H9 (cell line): ENCODE results near the gene DSC1. TPM values are rescaled to one million over a fixed set of nuclear protein-coding genes. Genes with fewer than 3 reads are reported as not detected.

Experiments
- DNase-seq: peaks from one replicate; pipeline ENCODE4 v3.0.0-alpha.2; 2017
- H2AFZ ChIP-seq: one replicate; pipeline ENCODE4 v1.6.1; 2013; ENCODE audit warnings: mild to moderate bottlenecking, low read length, control low read depth, moderate library complexity
- H2AK5ac ChIP-seq: 2 replicates; pipeline ENCODE4 v1.6.1; 2013; ENCODE audit warnings: low read length, control low read depth, mixed read lengths; ENCODE audit not compliant: insufficient read length
- H2BK120ac ChIP-seq: one replicate; pipeline ENCODE4 v1.6.1; 2013; ENCODE audit warnings: low read depth, mild to moderate bottlenecking, low read length, control low read depth, inconsistent platforms; ENCODE audit not compliant: poor library complexity, severe bottlenecking
- H2BK12ac ChIP-seq: 2 replicates; pipeline ENCODE4 v1.6.1; 2013; ENCODE audit warnings: low read length, control low read depth, mixed read lengths, low read depth; ENCODE audit not compliant: insufficient read length
- H2BK15ac ChIP-seq: 2 replicates; pipeline ENCODE4 v1.6.1; 2013; ENCODE audit warnings: low read depth, low read length, control low read depth
- H2BK20ac ChIP-seq: one replicate; pipeline ENCODE4 v1.6.1; 2013; ENCODE audit warnings: low read depth, mild to moderate bottlenecking, low read length, control low read depth, inconsistent platforms; ENCODE audit not compliant: poor library complexity, severe bottlenecking
- H2BK5ac ChIP-seq: 2 replicates; pipeline ENCODE4 v1.6.1; 2013; ENCODE audit warnings: low read length, control low read depth, mixed read lengths; ENCODE audit not compliant: insufficient read length
- H3K14ac ChIP-seq: 2 replicates; pipeline ENCODE4 v1.6.1; 2013; ENCODE audit warnings: low read length, control low read depth; ENCODE audit not compliant: insufficient read depth
- H3K18ac ChIP-seq: 2 replicates; pipeline ENCODE4 v1.6.1; 2013; ENCODE audit warnings: low read depth, mild to moderate bottlenecking, mixed read lengths, low read length, control low read depth; ENCODE audit not compliant: insufficient read length
- H3K23ac ChIP-seq: 2 replicates; pipeline ENCODE4 v1.6.1; 2013; ENCODE audit warnings: low read length, control low read depth, mixed read lengths, low read depth; ENCODE audit not compliant: insufficient read length
- H3K23me2 ChIP-seq: 2 replicates; pipeline ENCODE4 v1.6.1; 2013; ENCODE audit warnings: low read depth, mild to moderate bottlenecking, mixed read lengths, low read length, control low read depth; ENCODE audit not compliant: insufficient read length, poor library complexity, severe bottlenecking
- H3K27ac ChIP-seq: 2 replicates; pipeline ENCODE4 v1.5.1; 2013; ENCODE audit warnings: low read length, control low read depth, mixed read lengths, low read depth; ENCODE audit not compliant: insufficient read length
- H3K27me3 ChIP-seq: 2 replicates; pipeline ENCODE4 v1.6.1; 2013; ENCODE audit warnings: low read length, control low read depth, inconsistent platforms; ENCODE audit not compliant: insufficient read depth
- H3K4ac ChIP-seq: 2 replicates; pipeline ENCODE4 v1.6.1; 2013; ENCODE audit warnings: low read depth, mild to moderate bottlenecking, control low read depth, inconsistent platforms, low read length, moderate library complexity
- H3K4me1 ChIP-seq: 2 replicates; pipeline ENCODE4 v1.6.1; 2013; ENCODE audit warnings: low read length, control low read depth, inconsistent platforms; ENCODE audit not compliant: insufficient read depth
- H3K4me2 ChIP-seq: 2 replicates; pipeline ENCODE4 v1.6.1; 2013; ENCODE audit warnings: low read length, control low read depth, mixed read lengths; ENCODE audit not compliant: insufficient read length, insufficient read depth
- H3K56ac ChIP-seq: 2 replicates; pipeline ENCODE4 v1.6.1; 2013; ENCODE audit warnings: low read depth, mild to moderate bottlenecking, mixed read lengths, low read length, control low read depth; ENCODE audit not compliant: insufficient read length
- H3K79me1 ChIP-seq: 2 replicates; pipeline ENCODE4 v1.6.1; 2013; ENCODE audit warnings: low read depth, mild to moderate bottlenecking, moderate library complexity, low read length, control low read depth, inconsistent platforms; ENCODE audit not compliant: insufficient read depth, poor library complexity, severe bottlenecking
- H3K79me2 ChIP-seq: 2 replicates; pipeline ENCODE4 v1.6.1; 2013; ENCODE audit warnings: low read length, control low read depth, inconsistent platforms; ENCODE audit not compliant: insufficient read depth
- H3K9ac ChIP-seq: 2 replicates; pipeline ENCODE4 v1.6.1; 2013; ENCODE audit warnings: low read length, control low read depth, mixed read lengths; ENCODE audit not compliant: insufficient read length; ENCODE audit errors: extremely low read depth
- H3K9me3 ChIP-seq: one replicate; pipeline ENCODE4 v1.6.1; 2013; ENCODE audit warnings: low read depth, low read length, inconsistent platforms; ENCODE audit not compliant: control insufficient read depth
- H3T11ph ChIP-seq: one replicate; pipeline ENCODE4 v1.6.1; 2013; ENCODE audit warnings: mild to moderate bottlenecking, low read length, control low read depth, inconsistent platforms
- H4K20me1 ChIP-seq: one replicate; pipeline ENCODE4 v1.6.1; 2013; ENCODE audit not compliant: control insufficient read depth, insufficient read length, insufficient read depth
- H4K5ac ChIP-seq: 2 replicates; pipeline ENCODE4 v1.6.1; 2013; ENCODE audit warnings: low read depth, mild to moderate bottlenecking, mixed read lengths, low read length, control low read depth; ENCODE audit not compliant: insufficient read length
- H4K8ac ChIP-seq: replicated peaks from 2 replicates; pipeline ENCODE4 v1.6.1; 2013; ENCODE audit warnings: low read length, control low read depth, mixed read lengths, low read depth; ENCODE audit not compliant: insufficient read length
- H4K91ac ChIP-seq: 2 replicates; pipeline ENCODE4 v1.6.1; 2013; ENCODE audit warnings: low read depth, mild to moderate bottlenecking, moderate library complexity, mixed read lengths, low read length, control low read depth; ENCODE audit not compliant: insufficient read length
- H3K27ac Mint-ChIP-seq, 3 experiments: 2 replicates in 2 of 3; 3 replicates in 1 of 3; pipeline ENCODE4 v1.8.0; 2020 to 2021; ENCODE audit warnings: mixed read lengths in 3 of 3, mild to moderate bottlenecking in 1 of 3, moderate library complexity in 1 of 3
- H3K27me3 Mint-ChIP-seq: 2 replicates; pipeline ENCODE4 v1.8.0; 2021; ENCODE audit warnings: low read depth, mild to moderate bottlenecking, moderate library complexity, mixed read lengths
- H3K36me3 Mint-ChIP-seq, 3 experiments: 2 replicates in 2 of 3; 3 replicates in 1 of 3; pipeline ENCODE4 v1.8.0; 2020 to 2021; ENCODE audit warnings: low read depth in 3 of 3, mixed read lengths in 3 of 3; ENCODE audit not compliant: insufficient read depth in 1 of 3
- H3K4me1 Mint-ChIP-seq, 2 experiments: 2 replicates each; pipeline ENCODE4 v1.8.0; 2020; ENCODE audit warnings: mixed read lengths in 2 of 2
- H3K4me3 Mint-ChIP-seq, 2 experiments: 2 replicates in 1 of 2; 3 replicates in 1 of 2; pipeline ENCODE4 v1.8.0; 2020 to 2021; ENCODE audit warnings: mild to moderate bottlenecking in 2 of 2, mixed read lengths in 2 of 2, moderate library complexity in 1 of 2
- H3K9me3 Mint-ChIP-seq, 2 experiments: 2 replicates in 1 of 2; 3 replicates in 1 of 2; pipeline ENCODE4 v1.8.0; 2020; ENCODE audit warnings: mild to moderate bottlenecking in 2 of 2, mixed read lengths in 2 of 2, moderate library complexity in 1 of 2
- CTCF ChIP-seq: fragments of 200-600 bp; sonication (generic); conservative IDR thresholded peaks from 3 replicates; pipeline ENCODE4 v1.8.0; 2021; ENCODE audit warnings: antibody characterized with exemption, mild to moderate bottlenecking
- WGBS: extraction: QIAGEN DNeasy Blood & Tissue Kit; methylation state at CpG from one replicate; pipeline ENCODE4 v1.1.7; 2013; ENCODE audit warnings: missing lambda C conversion rate, low lambda C conversion rate, mixed read lengths; ENCODE audit not compliant: insufficient read length; ENCODE audit errors: extremely low coverage; 5-methylcytosine and 5-hydroxymethylcytosine counted together
- total RNA-seq: library from RNA; stranded (reverse); gene quantifications from 2 replicates; pipeline ENCODE4 v1.2.1, GENCODE V29; 2021

The DSC1 gene
- total RNA-seq, 1 experiment from 2014 or later = not detected

- Histone ChIP-seq H4K8ac (no peak overlapping the region), H2BK15ac (no peak overlapping the region), H4K5ac (no peak overlapping the region), H3K9me3 (no peaks in the 10 kb centered on the region), H2AK5ac (no peak overlapping the region), H3K27ac (no peak overlapping the region), H3K4me1 (no peaks in the 10 kb centered on the region), H4K91ac (no peak overlapping the region), H3K9ac (no peak overlapping the region), H3K56ac (no peak overlapping the region), H3K4me2 (no peak overlapping the region), H3T11ph (no peak overlapping the region), H4K20me1 (no peaks in the 10 kb centered on the region), H2AFZ (no peak overlapping the region), H3K27me3 (no peaks in the 10 kb centered on the region), H3K18ac (no peak overlapping the region), H3K79me2 (no peaks in the 10 kb centered on the region), H3K79me1 (no peaks in the 10 kb centered on the region), H3K14ac (no peak overlapping the region), H2BK20ac (no peak overlapping the region), H3K4ac (no peak overlapping the region), H2BK5ac (no peak overlapping the region), H2BK12ac (no peak overlapping the region), H2BK120ac (no peak overlapping the region), H3K23me2 (no peaks in the 10 kb centered on the region), H3K23ac (no peak overlapping the region)
- H3K4me3 Mint-ChIP-seq = no peak overlapping the region
- no CpG with 5 or more reads among the region's 3 CpGs for WGBS
- no peak for TF ChIP-seq CTCF
- no peak overlapping the region for H3K27ac Mint-ChIP-seq
- H3K36me3 Mint-ChIP-seq = no peaks in the 10 kb centered on the region; a peak in 1 of 7 replicates
- no peak for DNase-seq
- H3K4me1 Mint-ChIP-seq = no peaks in the 10 kb centered on the region
- H3K9me3 Mint-ChIP-seq = no peaks in the 10 kb centered on the region; a peak in 1 of 5 replicates
- H3K27me3 Mint-ChIP-seq = no peaks in the 10 kb centered on the region
These were observed 13.3 kb downstream of the DSC1 start for GRCh38 chr18:31149351-31149750.
